Fibroblast of the aortic adventitia (primary cell): ENCODE measurements around the gene IL24. TPM values are rescaled to one million over a fixed set of nuclear protein-coding genes. Genes with fewer than 3 reads are reported as not detected.
A peak's percentile ranks its signal among the peaks of the same experiment; 100 is the strongest.

Source experiments
- DNase-seq: peaks from one replicate; pipeline ENCODE4 v3.0.0-alpha.2; 2010; ENCODE audit warnings: low read depth
- H3K4me3 ChIP-seq: 2 replicates; pipeline ENCODE4 v1.5.1; 2011; ENCODE audit warnings: low read depth, mild to moderate bottlenecking, control low read depth, low read length, moderate library complexity
- CTCF ChIP-seq: IDR thresholded peaks from 2 replicates; pipeline ENCODE4 v1.5.1; 2011; ENCODE audit warnings: mild to moderate bottlenecking, low read length, control low read depth, inconsistent platforms; ENCODE audit not compliant: insufficient read depth
- total RNA-seq: library from RNA; depleted of rRNA; stranded (reverse); fragments of >200 nt; gene quantifications from 2 replicates; pipeline ENCODE4 v1.2.3, GENCODE V29; 2012; ENCODE audit warnings: low replicate concordance

Gene IL24
- total RNA-seq, 1 donor: not detected

GRCh38 chr1:206896261-206896660 lies 982 bp upstream of the IL24 start:
- no peak overlapping the region for H3K4me3 ChIP-seq
- no peak for DNase-seq
- TF ChIP-seq CTCF: no peak

GRCh38 chr1:206898089-206898914 lies 1.1 kb downstream of the IL24 start:
- peak; percentile 64 for DNase-seq
- TF ChIP-seq CTCF: no peak

GRCh38 chr1:206898915-206899431 lies 1.7 kb downstream of the IL24 start:
- no peak for DNase-seq
- H3K4me3 ChIP-seq: no peak overlapping the region
- no peak for TF ChIP-seq CTCF

More at GRCh38 chr1:206898089-206898914, 1.1 kb downstream of the IL24 start:
- H3K4me3 ChIP-seq: no peak overlapping the region

- no peak overlapping the region for H3K4me3 ChIP-seq
- TF ChIP-seq CTCF: no peak
- DNase-seq: no peak
These were observed 2.5 kb downstream of the IL24 start for GRCh38 chr1:206899717-206900116.

- TF ChIP-seq CTCF: no peak
- H3K4me3 ChIP-seq: no peak overlapping the region
- DNase-seq: no peak
These were observed 2.9 kb downstream of the IL24 start for GRCh38 chr1:206900149-206900548.

- DNase-seq: no peak
- no peak for TF ChIP-seq CTCF
- H3K4me3 ChIP-seq: no peak overlapping the region
These were observed 4.7 kb downstream of the IL24 start for GRCh38 chr1:206901944-206902343.

- H3K4me3 ChIP-seq: no peak overlapping the region
- no peak for TF ChIP-seq CTCF
- no peak for DNase-seq
These were observed 5.5 kb downstream of the IL24 start for GRCh38 chr1:206902702-206903101.
